Natural killer cell treated with Interleukin-12 subunit alpha and Interleukin-12 subunit beta and Interleukin-15 and Interleukin-18, amount 100 ng/mL, for 72 hours (primary cell): Measurements from ENCODE around the gene DNPEP. TPM values are rescaled to one million over a fixed set of nuclear protein-coding genes. Genes with fewer than 3 reads are reported as not detected.

ENCODE experiments used
- ATAC-seq, 2 donors: fragments of 150-1000 bp; cut with Tn5 transposase in 1 of 2; sonication (Bioruptor Pico), chemical (Tn5 transposase) in 1 of 2; 2 replicates each; pipeline ENCODE4 v1.10.0; 2021
- DNase-seq: peaks from one replicate; pipeline ENCODE4 v3.0.0; 2022; ENCODE audit warnings: low spot score
- H3K27ac Mint-ChIP-seq, 2 donors: 1 replicate in 1 of 2; 2 replicates in 1 of 2; pipeline ENCODE4 v1.8.0; 2022; ENCODE audit warnings: mixed read lengths in 2 of 2, mild to moderate bottlenecking in 1 of 2, moderate library complexity in 1 of 2
- H3K27me3 Mint-ChIP-seq, 2 donors: 1 replicate in 1 of 2; 2 replicates in 1 of 2; pipeline ENCODE4 v1.8.0; 2022; ENCODE audit warnings: mixed read lengths in 2 of 2
- H3K36me3 Mint-ChIP-seq: one replicate; pipeline ENCODE4 v1.8.0; 2022; ENCODE audit warnings: mixed read lengths
- H3K4me1 Mint-ChIP-seq, 2 donors: 1 replicate in 1 of 2; 2 replicates in 1 of 2; pipeline ENCODE4 v1.8.0; 2022; ENCODE audit warnings: low read depth in 2 of 2, mixed read lengths in 2 of 2, mild to moderate bottlenecking in 1 of 2
- H3K4me3 Mint-ChIP-seq: one replicate; pipeline ENCODE4 v1.8.0; 2022; ENCODE audit warnings: mixed read lengths
- H3K9me3 Mint-ChIP-seq: 2 replicates; pipeline ENCODE4 v1.8.0; 2022; ENCODE audit warnings: mixed read lengths
- total RNA-seq, 2 donors: library from RNA; stranded (reverse); gene quantifications; one replicate each; pipeline ENCODE4 v1.2.3, GENCODE V29; 2022

DNPEP gene
- total RNA-seq, 2 donors from 2014 or later: 85.3 to 116 TPM

GRCh38 chr2:219350710-219351221 lies 36.9 kb downstream of the DNPEP start:
- ATAC-seq (no peak), DNase-seq (no peak)
- peaks cover 34 to 50% of the 10 kb centered on the region in 2 donors for H3K27me3 Mint-ChIP-seq
- H3K27ac Mint-ChIP-seq: no peak overlapping the region
- no peaks in the 10 kb centered on the region for H3K4me1 Mint-ChIP-seq
- no peak overlapping the region for H3K4me3 Mint-ChIP-seq
- no peaks in the 10 kb centered on the region for H3K36me3 Mint-ChIP-seq
- H3K9me3 Mint-ChIP-seq: no peaks in the 10 kb centered on the region

GRCh38 chr2:219350215-219350614 lies 37.5 kb downstream of the DNPEP start:
- H3K4me3 Mint-ChIP-seq: no peak overlapping the region
- H3K9me3 Mint-ChIP-seq: no peaks in the 10 kb centered on the region
- no peaks in the 10 kb centered on the region for H3K36me3 Mint-ChIP-seq
- peaks cover 34 to 50% of the 10 kb centered on the region in 2 donors for H3K27me3 Mint-ChIP-seq
- no peak overlapping the region for H3K27ac Mint-ChIP-seq
- DNase-seq (no peak), ATAC-seq (no peak)
- H3K4me1 Mint-ChIP-seq: no peaks in the 10 kb centered on the region

- Mint-ChIP-seq H3K36me3 (no peaks in the 10 kb centered on the region), H3K4me3 (no peak overlapping the region), H3K27ac (no peak overlapping the region), H3K9me3 (no peaks in the 10 kb centered on the region), H3K4me1 (no peaks in the 10 kb centered on the region), H3K27me3 (peaks cover 28 to 43% of the 10 kb centered on the region in 2 donors)
- DNase-seq (no peak), ATAC-seq (no peak)
Observed at GRCh38 chr2:219344751-219345430, 42.8 kb downstream of the DNPEP start.

GRCh38 chr2:219335373-219335786 lies 52.3 kb downstream of the DNPEP start:
- DNase-seq (no peak), ATAC-seq (no peak)
- Mint-ChIP-seq H3K36me3 (peaks cover 7% of the 10 kb centered on the region), H3K4me1 (peaks cover 0 to 2% of the 10 kb centered on the region in 2 donors), H3K9me3 (peaks cover 4% of the 10 kb centered on the region), H3K4me3 (no peak overlapping the region), H3K27ac (no peak overlapping the region), H3K27me3 (peaks cover 41 to 75% of the 10 kb centered on the region in 2 donors)

GRCh38 chr2:219334076-219334475 lies 53.6 kb downstream of the DNPEP start:
- Mint-ChIP-seq H3K4me1 (peaks cover 0 to 2% of the 10 kb centered on the region in 2 donors), H3K36me3 (peaks cover 7% of the 10 kb centered on the region), H3K27me3 (peaks cover 45 to 69% of the 10 kb centered on the region in 2 donors), H3K9me3 (peaks cover 4% of the 10 kb centered on the region), H3K4me3 (no peak overlapping the region), H3K27ac (no peak overlapping the region)
- DNase-seq (no peak), ATAC-seq (no peak)

- no peak within 1 kb of the TSS for H3K27ac Mint-ChIP-seq
- peaks cover 45 to 66% of the 10 kb centered on the region in 2 donors for H3K27me3 Mint-ChIP-seq
- H3K9me3 Mint-ChIP-seq: peaks cover 4% of the 10 kb centered on the region
- ATAC-seq (no peak), DNase-seq (no peak)
- no peak within 1 kb of the TSS for H3K4me3 Mint-ChIP-seq
- H3K36me3 Mint-ChIP-seq: peaks cover 7% of the 10 kb centered on the region
- peaks cover 0 to 2% of the 10 kb centered on the region in 2 donors for H3K4me1 Mint-ChIP-seq
Observed at GRCh38 chr2:219332542-219332941, 55.2 kb downstream of the DNPEP start, which contains the start of gene RESP18. Gene RESP18 (minus strand): TSS chr2:219332744.

- ATAC-seq (no peak), DNase-seq (no peak)
- Mint-ChIP-seq H3K4me1 (peaks cover 0 to 2% of the 10 kb centered on the region in 2 donors), H3K9me3 (peaks cover 4% of the 10 kb centered on the region), H3K4me3 (no peak overlapping the region), H3K27ac (no peak overlapping the region), H3K36me3 (peaks cover 7% of the 10 kb centered on the region), H3K27me3 (peaks cover 44 to 62% of the 10 kb centered on the region in 2 donors)
Observed at GRCh38 chr2:219331560-219332213, 56.0 kb downstream of the DNPEP start.

GRCh38 chr2:219327719-219328118 lies 60.0 kb downstream of the DNPEP start:
- Mint-ChIP-seq H3K36me3 (no peaks in the 10 kb centered on the region), H3K4me3 (no peak overlapping the region), H3K27me3 (peaks cover 37 to 42% of the 10 kb centered on the region in 2 donors), H3K9me3 (peaks cover 4% of the 10 kb centered on the region), H3K4me1 (peaks cover 0 to 2% of the 10 kb centered on the region in 2 donors), H3K27ac (no peak overlapping the region)
- DNase-seq (no peak), ATAC-seq (no peak)

- H3K4me3 Mint-ChIP-seq: no peak overlapping the region
- DNase-seq (no peak), ATAC-seq (no peak)
- no peak overlapping the region for H3K27ac Mint-ChIP-seq
- H3K27me3 Mint-ChIP-seq: peaks cover 36 to 39% of the 10 kb centered on the region in 2 donors
- H3K9me3 Mint-ChIP-seq: no peaks in the 10 kb centered on the region
- H3K36me3 Mint-ChIP-seq: no peaks in the 10 kb centered on the region
- peaks cover 0 to 3% of the 10 kb centered on the region in 2 donors for H3K4me1 Mint-ChIP-seq
Observed at GRCh38 chr2:219325657-219326315, 61.9 kb downstream of the DNPEP start.

GRCh38 chr2:219325136-219325535 lies 62.6 kb downstream of the DNPEP start:
- ATAC-seq: no peak
- Mint-ChIP-seq H3K4me1 (peaks cover 0 to 3% of the 10 kb centered on the region in 2 donors), H3K9me3 (no peaks in the 10 kb centered on the region), H3K36me3 (no peaks in the 10 kb centered on the region), H3K27me3 (peaks cover 31 to 36% of the 10 kb centered on the region in 2 donors), H3K27ac (no peak overlapping the region), H3K4me3 (no peak overlapping the region)
- DNase-seq: no peak

- H3K9me3 Mint-ChIP-seq: no peaks in the 10 kb centered on the region
- no peak for DNase-seq
- no peak for ATAC-seq
- H3K4me3 Mint-ChIP-seq: no peak overlapping the region
- no peak overlapping the region for H3K27ac Mint-ChIP-seq
- no peaks in the 10 kb centered on the region for H3K36me3 Mint-ChIP-seq
- H3K4me1 Mint-ChIP-seq: peaks cover 0 to 3% of the 10 kb centered on the region in 2 donors
- H3K27me3 Mint-ChIP-seq: peaks cover 27 to 36% of the 10 kb centered on the region in 2 donors
Observed at GRCh38 chr2:219323434-219323833, 64.3 kb downstream of the DNPEP start.
